ENCODE data around the gene CCDC54.

GRCh38 chr3:107392549-107393165, 15.4 kb downstream of the CCDC54 start:
- TF ChIP-seq, protein P1, sequence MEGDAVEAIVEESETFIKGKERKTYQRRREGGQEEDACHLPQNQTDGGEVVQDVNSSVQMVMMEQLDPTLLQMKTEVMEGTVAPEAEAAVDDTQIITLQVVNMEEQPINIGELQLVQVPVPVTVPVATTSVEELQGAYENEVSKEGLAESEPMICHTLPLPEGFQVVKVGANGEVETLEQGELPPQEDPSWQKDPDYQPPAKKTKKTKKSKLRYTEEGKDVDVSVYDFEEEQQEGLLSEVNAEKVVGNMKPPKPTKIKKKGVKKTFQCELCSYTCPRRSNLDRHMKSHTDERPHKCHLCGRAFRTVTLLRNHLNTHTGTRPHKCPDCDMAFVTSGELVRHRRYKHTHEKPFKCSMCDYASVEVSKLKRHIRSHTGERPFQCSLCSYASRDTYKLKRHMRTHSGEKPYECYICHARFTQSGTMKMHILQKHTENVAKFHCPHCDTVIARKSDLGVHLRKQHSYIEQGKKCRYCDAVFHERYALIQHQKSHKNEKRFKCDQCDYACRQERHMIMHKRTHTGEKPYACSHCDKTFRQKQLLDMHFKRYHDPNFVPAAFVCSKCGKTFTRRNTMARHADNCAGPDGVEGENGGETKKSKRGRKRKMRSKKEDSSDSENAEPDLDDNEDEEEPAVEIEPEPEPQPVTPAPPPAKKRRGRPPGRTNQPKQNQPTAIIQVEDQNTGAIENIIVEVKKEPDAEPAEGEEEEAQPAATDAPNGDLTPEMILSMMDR (IDR thresholded peaks at IDR 0.05), result no peak
- TF ChIP-seq EP300 (IDR thresholded peaks at IDR 0.05; ENCODE audit: low read depth) (no peak), POLR2A (IDR thresholded peaks at IDR 0.05) (no peak), POLR2AphosphoS5 (IDR thresholded peaks at IDR 0.05) (no peak)

All from transverse colon (tissue), 4 donors.